ENCODE data around the gene SOHLH1.
"Not testable (repeated sequence)": the region's sequence is repeated elsewhere in the genome, so short reads cannot be mapped to it uniquely, and the experiment has no call there.

The SOHLH1 gene

DNA sequence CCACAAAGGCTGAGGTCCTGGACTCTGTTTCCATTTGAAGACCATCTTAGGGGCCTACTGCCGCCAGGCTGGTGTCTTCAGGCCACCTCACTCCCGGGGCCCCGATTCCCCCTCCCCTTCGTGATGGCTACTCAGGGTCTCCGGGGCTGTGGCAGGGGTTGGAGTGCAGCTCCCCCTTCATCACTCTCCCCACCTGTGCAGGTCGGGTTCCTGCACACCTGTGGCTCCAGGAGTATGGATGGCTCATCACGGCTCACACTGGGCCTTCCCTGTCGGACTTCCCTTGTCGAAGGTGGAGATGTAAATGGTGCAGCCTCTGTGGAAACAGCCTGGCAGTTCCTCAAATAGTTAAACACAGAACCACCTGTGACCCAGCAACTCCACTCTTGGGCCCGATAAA, 24.3 kb downstream of the SOHLH1 start:
- H3K9me3 ChIP-seq (ENCODE audit: insufficient read depth, low read length) = no peaks in the 10 kb centered on the region
- H4K20me1 ChIP-seq (ENCODE audit: low read depth, low read length) = no peaks in the 10 kb centered on the region
- no peak overlapping the region for H3K27ac ChIP-seq (ENCODE audit: low read depth, low read length)
- no peaks in the 10 kb centered on the region for H3K9me2 ChIP-seq (replicated peaks; ENCODE audit: insufficient read depth, low read length)
- H3F3A ChIP-seq (ENCODE audit: insufficient read depth) = no peaks in the 10 kb centered on the region
- no peaks in the 10 kb centered on the region for H3K27me3 ChIP-seq (ENCODE audit: low read length)
- H2AFZ ChIP-seq (ENCODE audit: low read depth, low read length, severe bottlenecking) = no peak overlapping the region
- H3K9ac ChIP-seq (ENCODE audit: low read length) = no peak overlapping the region
- H3K36me3 ChIP-seq (ENCODE audit: low read length) = no peaks in the 10 kb centered on the region
- TF ChIP-seq EZH2phosphoT487 (conservative IDR thresholded peaks at IDR 0.05; ENCODE audit: low read length) = no peak
- TF ChIP-seq, protein P1, sequence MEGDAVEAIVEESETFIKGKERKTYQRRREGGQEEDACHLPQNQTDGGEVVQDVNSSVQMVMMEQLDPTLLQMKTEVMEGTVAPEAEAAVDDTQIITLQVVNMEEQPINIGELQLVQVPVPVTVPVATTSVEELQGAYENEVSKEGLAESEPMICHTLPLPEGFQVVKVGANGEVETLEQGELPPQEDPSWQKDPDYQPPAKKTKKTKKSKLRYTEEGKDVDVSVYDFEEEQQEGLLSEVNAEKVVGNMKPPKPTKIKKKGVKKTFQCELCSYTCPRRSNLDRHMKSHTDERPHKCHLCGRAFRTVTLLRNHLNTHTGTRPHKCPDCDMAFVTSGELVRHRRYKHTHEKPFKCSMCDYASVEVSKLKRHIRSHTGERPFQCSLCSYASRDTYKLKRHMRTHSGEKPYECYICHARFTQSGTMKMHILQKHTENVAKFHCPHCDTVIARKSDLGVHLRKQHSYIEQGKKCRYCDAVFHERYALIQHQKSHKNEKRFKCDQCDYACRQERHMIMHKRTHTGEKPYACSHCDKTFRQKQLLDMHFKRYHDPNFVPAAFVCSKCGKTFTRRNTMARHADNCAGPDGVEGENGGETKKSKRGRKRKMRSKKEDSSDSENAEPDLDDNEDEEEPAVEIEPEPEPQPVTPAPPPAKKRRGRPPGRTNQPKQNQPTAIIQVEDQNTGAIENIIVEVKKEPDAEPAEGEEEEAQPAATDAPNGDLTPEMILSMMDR (IDR thresholded peaks at IDR 0.05; ENCODE audit: insufficient read depth, low read length, poor library complexity, severe bottlenecking) = no peak
- no peak overlapping the region for H3K4me3 ChIP-seq (ENCODE audit: insufficient read depth, low read length, poor library complexity, severe bottlenecking)
- no peaks in the 10 kb centered on the region for H3K79me2 ChIP-seq (ENCODE audit: insufficient read depth, low read length)
- no peak overlapping the region for H3K4me2 ChIP-seq (ENCODE audit: low read depth, low read length, poor library complexity, severe bottlenecking)

GRCh38 chr9:135673941-135674340, 25.3 kb downstream of the SOHLH1 start:
- Histone ChIP-seq H3K9me3 (ENCODE audit: insufficient read depth, low read length) (no peaks in the 10 kb centered on the region), H3K4me3 (ENCODE audit: insufficient read depth, low read length, poor library complexity, severe bottlenecking) (no peak overlapping the region), H3K27me3 (ENCODE audit: low read length) (no peaks in the 10 kb centered on the region), H3K9ac (ENCODE audit: low read length) (no peak overlapping the region), H3K9me2 (replicated peaks; ENCODE audit: insufficient read depth, low read length) (no peaks in the 10 kb centered on the region), H3K79me2 (ENCODE audit: insufficient read depth, low read length) (no peaks in the 10 kb centered on the region), H3K4me2 (ENCODE audit: low read depth, low read length, poor library complexity, severe bottlenecking) (no peak overlapping the region), H3F3A (ENCODE audit: insufficient read depth) (no peaks in the 10 kb centered on the region), H2AFZ (ENCODE audit: low read depth, low read length, severe bottlenecking) (no peak overlapping the region), H3K27ac (ENCODE audit: low read depth, low read length) (no peak overlapping the region), H4K20me1 (ENCODE audit: low read depth, low read length) (no peaks in the 10 kb centered on the region), H3K36me3 (ENCODE audit: low read length) (no peaks in the 10 kb centered on the region)
- TF ChIP-seq EZH2phosphoT487 (conservative IDR thresholded peaks at IDR 0.05; ENCODE audit: low read length) = no peak
- TF ChIP-seq, protein P1 (IDR thresholded peaks at IDR 0.05; ENCODE audit: insufficient read depth, low read length, poor library complexity, severe bottlenecking) = no peak

DNA sequence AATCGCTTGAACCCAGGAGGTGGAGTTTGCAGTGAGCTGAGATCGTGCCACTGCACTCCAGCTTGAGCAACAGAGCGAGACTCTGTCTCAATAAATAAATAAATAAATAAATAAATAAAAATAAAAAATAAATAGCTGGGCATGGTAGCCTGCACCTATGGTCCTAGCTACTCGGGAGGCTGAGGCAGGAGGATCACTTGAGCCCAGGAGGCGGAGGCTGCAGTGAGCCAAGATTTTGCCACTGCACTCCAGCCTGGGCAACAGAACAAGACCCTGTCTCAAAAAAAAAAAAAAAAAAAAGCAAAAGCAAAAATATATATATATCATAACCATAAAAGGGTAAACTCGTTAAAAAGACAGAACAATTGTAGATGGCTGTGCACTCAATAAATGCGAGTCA, 26.5 kb downstream of the SOHLH1 start:
- not testable (repeated sequence) for H3K27ac ChIP-seq (ENCODE audit: low read depth, low read length)

GRCh38 chr9:135671591-135672041, 27.7 kb downstream of the SOHLH1 start:
- Histone ChIP-seq H3K4me2 (ENCODE audit: low read depth, low read length, poor library complexity, severe bottlenecking) (no peak overlapping the region), H3K4me3 (ENCODE audit: insufficient read depth, low read length, poor library complexity, severe bottlenecking) (no peak overlapping the region), H2AFZ (ENCODE audit: low read depth, low read length, severe bottlenecking) (no peak overlapping the region), H3K9ac (ENCODE audit: low read length) (no peak overlapping the region), H3K36me3 (ENCODE audit: low read length) (no peaks in the 10 kb centered on the region), H3K27ac (ENCODE audit: low read depth, low read length) (no peak overlapping the region), H3K9me3 (ENCODE audit: insufficient read depth, low read length) (no peaks in the 10 kb centered on the region), H3F3A (ENCODE audit: insufficient read depth) (no peaks in the 10 kb centered on the region), H4K20me1 (ENCODE audit: low read depth, low read length) (no peaks in the 10 kb centered on the region), H3K79me2 (ENCODE audit: insufficient read depth, low read length) (no peaks in the 10 kb centered on the region), H3K9me2 (replicated peaks; ENCODE audit: insufficient read depth, low read length) (no peaks in the 10 kb centered on the region), H3K27me3 (ENCODE audit: low read length) (no peaks in the 10 kb centered on the region)
- TF ChIP-seq EZH2phosphoT487 (conservative IDR thresholded peaks at IDR 0.05; ENCODE audit: low read length) = no peak
- TF ChIP-seq, protein P1 (IDR thresholded peaks at IDR 0.05; ENCODE audit: insufficient read depth, low read length, poor library complexity, severe bottlenecking) = no peak

More for the DNA sequence above, 26.5 kb downstream of the SOHLH1 start:
- H3K9ac ChIP-seq (ENCODE audit: low read length); H3K9me2 ChIP-seq (replicated peaks; ENCODE audit: insufficient read depth, low read length); H3K27me3 ChIP-seq (ENCODE audit: low read length); H4K20me1 ChIP-seq (ENCODE audit: low read depth, low read length); H3K9me3 ChIP-seq (ENCODE audit: insufficient read depth, low read length); H2AFZ ChIP-seq (ENCODE audit: low read depth, low read length, severe bottlenecking); H3F3A ChIP-seq (ENCODE audit: insufficient read depth); H3K36me3 ChIP-seq (ENCODE audit: low read length); H3K4me2 ChIP-seq (ENCODE audit: low read depth, low read length, poor library complexity, severe bottlenecking); H3K4me3 ChIP-seq (ENCODE audit: insufficient read depth, low read length, poor library complexity, severe bottlenecking); H3K79me2 ChIP-seq (ENCODE audit: insufficient read depth, low read length): not testable (repeated sequence)
